GM19463 (cell line): ENCODE data around the gene CRADD.
"Not testable (repeated sequence)": the region's sequence is repeated elsewhere in the genome, so short reads cannot be mapped to it uniquely, and the experiment has no call there.

Experiments used
- ATAC-seq: cut with Tn5 transposase; IDR thresholded peaks from one replicate; pipeline ENCODE4 v1.9.1; 2021; ENCODE audit warnings: mild to moderate bottlenecking, moderate library complexity; ENCODE audit not compliant: unreplicated experiment

Gene CRADD

DNA sequence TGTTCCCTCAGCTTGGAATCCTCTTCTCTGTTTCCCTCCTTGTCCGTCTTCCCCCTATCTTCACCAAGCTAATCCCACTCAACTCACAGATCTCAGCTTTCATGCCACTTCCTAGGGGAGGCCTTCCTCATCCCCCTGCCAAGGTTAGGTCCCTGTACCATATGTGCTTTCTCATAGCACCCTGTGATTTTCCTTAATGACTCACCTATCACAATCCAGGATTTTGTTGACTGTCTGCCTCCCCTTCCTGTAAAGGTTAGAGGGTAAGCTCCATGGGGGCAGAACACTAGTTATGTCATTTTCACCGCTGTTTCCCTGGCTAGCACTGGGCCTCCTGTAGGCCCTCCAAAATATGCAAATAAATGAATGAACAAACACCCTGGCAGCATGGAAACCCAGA is 57.6 kb downstream of the CRADD start:
- no peak for ATAC-seq

DNA sequence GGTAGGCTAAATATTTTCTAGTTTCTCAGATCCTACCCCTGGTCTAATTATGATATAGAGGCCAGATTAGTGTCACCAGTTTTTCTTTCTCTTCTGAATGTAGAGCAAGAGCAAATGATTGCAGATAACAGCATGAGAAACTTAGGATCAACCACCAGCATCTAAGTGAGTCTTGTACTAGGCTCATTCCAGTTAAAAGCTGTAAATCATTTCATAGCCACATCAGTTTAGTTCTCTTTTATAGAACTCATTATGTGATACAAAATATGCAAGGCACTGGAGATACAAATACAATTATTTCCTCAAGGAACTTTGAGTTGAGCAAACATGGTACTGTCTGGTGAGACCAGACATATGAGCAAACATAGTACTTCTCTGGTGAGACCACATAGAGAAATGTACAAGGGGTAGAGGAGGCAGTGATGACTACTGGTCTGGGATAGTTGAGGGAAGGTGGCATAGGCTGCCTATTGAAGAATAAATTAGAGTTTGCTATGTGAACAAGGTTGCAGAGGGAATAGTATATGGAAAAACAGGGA is 59.5 kb downstream of the CRADD start:
- ATAC-seq, result no peak

DNA sequence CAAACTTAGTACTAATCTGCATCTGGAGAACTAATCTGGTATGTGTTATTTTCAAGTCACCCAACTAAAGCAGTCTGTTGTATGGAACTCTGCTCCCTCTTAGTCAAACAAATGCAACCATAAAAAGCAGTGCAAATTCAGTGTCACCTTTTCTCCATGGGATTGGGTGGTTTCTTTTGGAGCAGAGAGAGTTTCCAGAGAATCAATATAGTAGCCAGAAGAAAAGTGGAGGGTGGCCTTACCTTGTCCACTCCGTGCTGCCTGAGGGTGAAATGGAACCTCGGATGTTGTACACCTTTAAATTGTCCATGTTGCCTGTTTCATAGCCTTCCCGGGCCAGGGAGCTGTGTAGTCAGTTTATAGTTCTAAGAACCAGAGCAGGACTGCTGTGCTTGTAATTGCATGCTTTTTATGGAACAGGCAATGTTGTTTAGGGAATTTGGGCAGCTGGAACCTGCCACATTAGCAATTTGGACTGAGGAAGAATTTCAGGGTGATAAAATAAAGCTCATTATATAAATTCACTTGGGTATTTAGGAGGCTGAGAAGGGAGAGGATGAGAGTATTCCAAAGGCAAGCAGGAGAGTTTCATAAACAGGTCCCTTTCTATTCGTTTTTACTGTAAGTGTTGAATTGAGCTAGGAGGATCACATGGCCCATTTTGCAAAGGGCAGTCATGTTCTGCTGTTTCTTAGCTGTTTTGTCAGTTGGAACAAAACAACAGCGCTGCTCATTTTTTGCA is 60.5 kb downstream of the CRADD start:
- ATAC-seq, result no peak

DNA sequence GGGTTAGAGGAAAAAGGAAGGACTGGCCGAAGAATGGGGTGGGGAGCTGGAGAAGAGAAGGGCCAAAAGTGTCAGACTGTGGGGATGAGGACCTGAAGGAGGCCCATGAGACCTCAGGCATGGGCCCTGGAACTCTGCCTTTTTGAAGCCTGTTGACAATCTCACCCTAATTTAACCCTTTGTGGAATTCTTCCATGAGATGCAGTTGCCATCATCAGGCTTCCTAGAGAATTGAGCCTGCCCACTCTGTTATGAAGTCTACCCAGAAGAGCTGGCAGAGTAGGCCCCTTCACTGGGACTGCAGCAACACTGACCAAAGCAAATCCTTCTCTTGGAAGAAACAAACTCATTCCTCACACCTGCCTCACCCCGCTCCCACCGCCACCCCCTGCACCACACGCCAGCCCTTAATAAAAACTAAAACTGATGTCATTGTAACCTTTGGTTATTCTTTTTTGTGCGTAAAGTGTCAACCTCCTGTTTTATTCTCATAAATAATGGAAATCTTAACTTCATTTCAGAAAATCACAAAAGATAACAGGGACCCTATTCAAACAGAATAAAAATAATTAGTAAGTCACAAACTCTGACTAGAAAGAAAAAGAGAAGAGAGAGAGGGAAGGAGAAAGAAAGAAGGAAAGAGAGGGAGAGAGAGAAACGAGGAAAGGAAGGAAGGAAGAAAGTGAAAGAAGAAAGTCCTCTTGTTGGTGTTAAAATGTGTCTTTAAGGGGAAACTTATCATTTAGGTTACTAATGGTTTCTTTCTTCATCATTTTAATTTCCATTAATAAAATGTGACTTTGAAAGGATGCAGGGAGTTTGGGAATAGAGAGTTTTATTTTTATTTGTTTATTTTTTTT is 61.3 kb downstream of the CRADD start:
- ATAC-seq, result no peak

DNA sequence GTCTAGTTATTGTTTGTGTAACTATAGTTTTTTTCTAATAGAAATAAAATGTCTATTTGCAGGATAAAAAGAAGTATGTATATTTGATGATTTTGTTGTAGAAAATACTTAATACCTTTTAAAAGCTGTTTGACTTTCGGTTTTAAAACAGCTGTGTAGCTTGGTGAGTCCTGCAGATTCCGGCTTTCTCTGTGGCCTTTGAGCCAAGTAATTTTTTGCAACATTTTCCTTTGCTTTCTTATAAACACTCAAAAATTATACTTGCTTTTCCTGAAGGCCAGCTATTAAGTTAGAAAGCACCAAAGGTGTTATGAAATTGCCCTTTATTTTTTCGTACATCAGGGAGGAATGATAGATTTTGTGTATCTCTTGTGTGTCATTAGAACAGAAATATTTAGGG is 63.6 kb downstream of the CRADD start:
- no peak for ATAC-seq

DNA sequence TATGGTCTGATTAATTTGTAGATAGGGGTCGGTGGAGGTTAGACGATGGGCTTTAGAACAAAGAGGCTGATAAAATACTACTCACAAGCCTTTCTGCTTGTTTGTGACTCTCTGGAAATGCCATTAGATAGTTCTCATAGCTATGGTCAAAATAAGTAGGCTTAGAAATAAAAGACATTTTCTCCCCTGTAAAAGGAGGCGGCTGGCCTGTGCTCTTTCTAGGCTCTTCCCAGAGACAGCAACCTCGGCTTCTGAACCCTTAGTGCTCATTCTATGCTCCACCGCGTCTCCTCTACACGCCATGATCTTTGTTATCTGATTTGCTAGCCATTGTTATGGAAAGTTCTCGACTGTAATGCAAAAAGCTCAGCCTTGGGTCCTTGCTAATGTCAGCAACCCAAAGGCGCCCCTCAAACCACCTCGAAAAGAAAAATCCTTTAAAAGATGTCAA is 64.5 kb downstream of the CRADD start:
- ATAC-seq, result peak; percentile 20

DNA sequence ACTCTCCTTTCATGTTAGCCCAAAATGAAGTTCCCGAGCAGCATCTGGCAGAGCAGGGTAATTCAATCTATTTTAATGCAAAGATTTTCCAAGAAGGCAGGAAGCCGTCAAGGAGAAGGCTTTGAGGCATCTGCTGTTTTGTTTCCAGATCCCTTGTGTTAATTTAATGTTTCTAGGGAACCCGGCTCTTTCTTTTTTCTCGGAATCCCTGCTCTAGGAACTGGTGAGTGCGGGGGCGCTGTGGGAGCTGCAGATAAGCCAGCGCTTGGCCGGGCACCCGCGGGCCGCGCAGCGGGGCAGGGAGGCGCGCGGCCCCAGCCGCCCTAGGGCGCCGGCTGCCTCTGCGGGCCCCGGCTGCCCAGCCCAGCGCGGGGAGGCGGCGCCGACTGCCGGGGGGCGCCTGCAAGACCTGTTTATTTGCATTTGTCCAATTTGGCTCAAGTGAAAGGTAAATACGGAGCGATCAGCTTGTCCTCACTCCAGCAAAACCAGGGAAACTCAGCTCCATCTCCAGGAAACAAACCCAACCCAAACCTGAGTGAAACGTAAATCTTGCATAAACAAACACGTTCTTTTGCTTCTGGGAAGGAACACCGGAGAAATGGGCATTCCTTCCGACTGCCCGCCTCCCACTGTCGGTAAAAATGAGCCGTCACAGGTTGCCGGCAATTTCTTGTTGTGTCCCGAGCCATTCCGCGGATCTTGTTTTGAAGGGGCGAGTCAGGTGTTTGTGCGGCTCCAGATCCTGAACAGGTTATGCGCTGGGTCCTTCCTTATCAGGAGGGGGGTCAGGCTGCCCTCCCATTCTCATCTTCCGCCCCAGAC is 65.1 kb downstream of the CRADD start:
- peak; percentile 92 for ATAC-seq

DNA sequence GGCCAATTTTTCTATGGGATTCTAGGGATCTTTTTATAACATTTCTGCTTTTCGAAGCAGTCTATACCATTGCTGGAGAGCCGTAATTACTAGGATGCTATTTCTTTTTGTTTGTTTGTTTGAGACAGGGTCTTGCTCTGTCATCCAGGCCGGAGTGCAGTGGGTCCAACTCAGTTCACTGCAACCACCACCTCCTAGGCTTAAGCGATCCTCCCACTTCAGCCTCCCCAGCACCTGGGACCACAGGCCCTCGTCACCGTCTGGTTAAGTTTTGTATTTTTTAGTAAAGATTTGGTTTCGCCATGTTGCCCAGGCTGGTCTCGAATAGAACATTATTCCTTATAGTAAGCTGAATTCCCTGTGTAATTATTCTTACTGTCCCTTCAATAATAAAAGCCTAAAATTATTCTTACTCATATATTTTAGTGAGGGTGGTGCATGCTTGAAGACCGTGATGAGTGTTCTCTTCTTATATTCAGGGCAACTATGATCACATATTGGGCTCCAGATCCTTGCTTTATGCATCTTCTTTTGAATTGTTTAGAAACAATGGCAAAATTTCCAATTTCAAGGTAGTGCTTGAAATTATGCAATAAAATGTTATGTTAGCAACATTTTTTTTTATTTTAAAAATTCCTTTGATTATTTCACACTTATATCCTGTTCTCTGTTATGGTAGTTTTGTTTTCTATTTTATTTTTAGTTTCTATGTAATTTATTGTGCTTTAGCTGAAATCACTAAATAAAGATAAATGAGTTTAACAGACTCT is 66.2 kb downstream of the CRADD start:
- no peak for ATAC-seq

DNA sequence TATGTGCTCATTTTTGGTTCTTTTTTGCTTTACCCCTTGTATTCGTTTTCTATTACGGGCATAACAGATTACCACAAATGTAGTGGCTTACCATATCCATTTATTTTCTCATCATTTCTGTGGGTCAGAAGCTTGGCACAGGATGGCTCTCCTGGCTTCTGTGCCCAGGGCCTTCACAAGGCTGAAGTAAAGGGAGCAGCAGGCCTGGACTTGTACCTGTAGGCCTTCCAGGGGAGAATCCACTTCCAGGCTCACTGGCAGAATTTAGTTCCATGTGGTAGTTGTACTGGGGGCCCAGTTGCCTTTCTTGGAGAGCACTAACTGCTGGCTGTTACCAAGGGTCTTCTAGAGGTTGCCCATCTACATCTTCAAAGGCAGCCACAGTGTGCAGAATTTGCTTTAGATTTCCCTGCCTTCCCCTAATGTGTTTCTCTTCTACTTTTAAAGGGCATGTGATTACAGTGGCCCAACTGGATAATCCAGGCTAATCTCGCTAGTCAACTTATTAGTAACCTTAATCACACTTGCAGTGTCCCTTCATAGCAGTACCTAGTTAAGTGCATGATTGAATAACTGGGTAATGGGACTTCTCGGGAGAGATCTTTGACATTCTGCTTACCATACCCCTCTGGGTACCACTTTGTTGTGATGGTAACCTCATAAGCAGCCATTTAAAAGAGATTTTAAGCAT is 67.0 kb downstream of the CRADD start:
- ATAC-seq, result no peak

DNA sequence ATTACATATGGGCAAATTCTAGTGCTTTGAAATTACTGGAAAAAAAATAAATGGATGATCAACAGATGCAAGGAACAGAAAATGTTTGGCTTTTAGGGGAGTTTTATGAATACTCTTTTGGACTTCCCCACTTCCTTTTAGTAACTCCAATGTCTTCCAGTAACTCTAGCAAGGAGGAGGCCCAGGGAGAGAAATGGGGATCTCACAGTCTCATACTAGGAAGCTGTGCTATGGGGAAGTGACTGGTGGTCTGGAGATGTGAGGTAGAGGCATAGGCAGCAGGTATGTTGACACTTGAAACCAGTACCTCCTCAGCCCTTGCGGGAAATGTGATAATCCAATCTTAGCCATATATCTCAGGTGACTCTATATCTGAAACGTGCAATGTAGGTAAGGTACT is 68.1 kb downstream of the CRADD start:
- ATAC-seq, result no peak

DNA sequence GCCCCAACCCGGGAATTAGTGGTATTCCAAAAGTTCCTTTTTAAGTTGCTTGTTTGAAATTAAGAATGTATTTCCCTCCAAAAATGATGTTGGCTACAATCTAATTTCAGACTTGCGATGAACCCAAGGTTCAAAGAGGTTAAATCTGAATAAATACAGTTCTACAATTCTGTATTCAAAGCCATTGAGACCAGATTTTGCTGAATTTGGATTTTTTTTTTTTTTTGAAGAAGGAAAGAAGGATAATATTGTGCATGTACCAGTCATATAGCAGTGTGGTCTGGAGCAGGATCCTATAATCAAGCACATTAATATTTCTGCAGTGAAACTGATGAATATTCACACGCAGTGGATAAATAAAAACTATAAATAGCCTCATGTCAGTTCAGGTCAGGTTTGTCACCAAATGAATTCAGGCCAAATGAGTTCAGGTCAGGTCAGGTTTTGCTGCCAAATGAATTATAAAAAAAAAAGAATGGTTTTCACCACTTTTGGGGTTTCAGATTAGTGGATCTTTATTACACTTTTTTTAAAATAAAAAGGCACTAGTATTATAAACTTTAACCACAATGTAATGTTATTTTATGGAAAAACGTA is 69.5 kb downstream of the CRADD start:
- ATAC-seq, result no peak

DNA sequence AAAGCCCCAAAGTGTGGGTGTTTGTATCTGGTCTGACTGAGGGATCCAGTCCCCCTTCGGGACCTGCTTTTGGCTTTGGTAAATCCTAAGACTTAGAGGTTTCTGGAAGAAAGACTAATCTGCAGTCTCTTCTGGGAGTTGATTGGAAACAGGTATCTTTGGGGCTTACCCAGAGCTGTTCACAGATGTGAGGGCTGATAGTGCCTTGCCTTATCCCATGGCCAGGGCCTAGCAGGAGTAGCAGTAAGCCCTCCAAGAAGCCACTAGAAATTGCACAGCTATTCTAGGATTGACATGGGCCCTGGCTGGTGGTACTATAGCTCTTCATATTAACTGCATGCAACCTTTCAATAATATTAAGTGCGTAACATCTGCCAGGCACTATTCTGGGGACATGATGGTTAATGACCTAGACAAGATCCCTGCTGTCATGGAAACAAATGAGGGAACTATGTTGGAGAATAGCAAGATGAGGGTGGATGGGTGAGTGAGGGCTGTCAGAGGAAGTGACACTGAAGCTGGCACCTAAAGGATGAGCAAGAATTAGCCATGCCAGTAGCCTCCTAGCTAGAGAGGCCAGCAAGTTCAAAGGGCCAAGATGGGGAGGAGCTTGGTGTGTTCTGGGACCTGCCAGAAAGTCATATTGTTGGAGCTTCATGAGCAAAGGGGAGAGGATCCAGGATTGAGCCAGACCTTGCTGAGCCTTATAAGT is 71.7 kb downstream of the CRADD start:
- ATAC-seq, result no peak

DNA sequence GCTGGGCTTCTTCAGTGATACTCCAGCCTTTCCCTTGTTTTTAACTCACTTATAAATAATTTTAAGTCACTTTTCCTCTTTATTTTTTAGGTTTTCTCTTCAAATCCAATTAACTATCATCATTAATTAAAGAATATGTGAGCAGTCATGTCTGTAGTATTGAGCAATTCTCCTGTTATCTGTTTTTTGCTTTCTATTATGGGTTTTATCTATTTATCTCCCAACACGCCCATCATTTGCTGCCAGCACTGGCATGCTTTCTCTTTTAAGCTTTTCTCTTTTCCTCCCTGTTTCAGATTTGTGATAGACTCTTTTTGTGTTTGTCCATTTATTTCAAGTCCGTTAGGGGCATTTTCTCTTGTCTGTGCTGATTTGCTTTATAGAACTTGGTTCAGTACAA is 72.3 kb downstream of the CRADD start:
- no peak for ATAC-seq

DNA sequence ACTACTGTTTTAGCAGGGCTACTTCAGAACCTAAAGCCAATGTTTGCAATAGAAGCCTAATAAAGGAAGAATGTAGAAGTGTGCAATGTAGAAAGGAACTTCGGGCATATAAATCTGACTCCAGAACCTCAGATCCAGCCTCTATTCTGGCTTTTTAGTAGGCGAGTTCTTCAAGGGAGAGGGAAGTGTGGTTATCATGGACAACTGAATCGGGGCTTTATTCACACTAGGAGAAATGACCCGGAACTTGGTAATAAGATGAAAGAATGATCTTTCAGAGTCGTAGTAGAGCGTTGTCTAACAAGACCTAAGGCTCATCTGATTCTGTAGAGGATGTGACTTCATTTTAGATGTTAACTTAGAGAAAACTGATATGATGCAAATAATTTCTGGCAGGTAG is 72.9 kb downstream of the CRADD start:
- no peak for ATAC-seq

DNA sequence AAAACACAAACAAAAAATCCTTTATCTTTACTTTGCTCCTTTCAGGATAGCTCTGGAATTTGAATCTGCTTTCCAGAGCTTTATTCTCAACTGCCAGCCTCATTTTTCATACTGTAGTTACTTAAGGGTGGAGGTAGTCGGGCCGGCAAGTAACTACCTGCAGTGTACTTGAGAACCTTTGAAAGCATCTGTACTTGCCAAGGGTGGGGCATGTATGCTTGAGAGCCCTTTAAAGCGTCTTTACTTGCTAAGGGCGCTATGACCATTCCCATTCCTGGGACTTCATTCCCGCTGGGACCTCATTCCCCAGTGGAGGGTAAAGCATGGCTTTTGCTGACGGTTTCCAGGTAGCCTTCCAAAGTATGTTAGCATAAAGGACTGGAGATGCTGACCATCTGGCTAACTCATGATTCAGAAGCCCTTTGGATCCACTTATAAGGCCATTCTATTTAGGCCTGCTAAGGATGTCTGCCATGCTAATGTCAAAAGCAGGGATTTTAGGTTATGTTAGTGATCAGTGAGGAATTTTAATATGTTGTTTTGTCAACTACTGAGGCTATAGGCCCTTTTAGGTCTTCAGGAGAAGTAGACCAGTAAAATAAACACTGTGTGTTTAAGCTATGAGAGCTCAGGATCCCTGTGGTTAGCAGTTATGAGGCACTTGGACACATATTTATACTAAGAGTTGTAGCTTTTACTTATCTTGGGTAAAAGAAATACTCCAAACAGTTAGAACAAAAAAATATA is 74.9 kb downstream of the CRADD start:
- no peak for ATAC-seq

DNA sequence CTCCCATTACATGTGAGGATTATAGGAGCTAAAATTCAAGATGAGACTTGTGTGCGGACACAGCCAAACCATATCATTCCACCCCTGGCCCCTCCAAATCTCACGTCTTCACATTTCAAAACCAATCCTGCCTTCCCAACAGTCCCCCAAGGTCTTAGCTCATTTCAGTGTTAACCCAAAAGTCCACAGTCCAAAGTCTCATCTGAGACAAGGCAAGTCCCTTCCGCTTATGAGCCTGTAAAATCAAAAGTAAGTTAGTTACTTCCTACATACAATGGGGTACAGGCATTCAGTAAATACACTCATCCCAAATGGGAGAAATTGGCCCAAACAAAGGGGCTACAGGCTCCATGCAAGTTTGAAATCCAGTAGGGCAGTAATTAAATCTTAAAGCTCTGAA is 76.1 kb downstream of the CRADD start:
- ATAC-seq, result no peak

DNA sequence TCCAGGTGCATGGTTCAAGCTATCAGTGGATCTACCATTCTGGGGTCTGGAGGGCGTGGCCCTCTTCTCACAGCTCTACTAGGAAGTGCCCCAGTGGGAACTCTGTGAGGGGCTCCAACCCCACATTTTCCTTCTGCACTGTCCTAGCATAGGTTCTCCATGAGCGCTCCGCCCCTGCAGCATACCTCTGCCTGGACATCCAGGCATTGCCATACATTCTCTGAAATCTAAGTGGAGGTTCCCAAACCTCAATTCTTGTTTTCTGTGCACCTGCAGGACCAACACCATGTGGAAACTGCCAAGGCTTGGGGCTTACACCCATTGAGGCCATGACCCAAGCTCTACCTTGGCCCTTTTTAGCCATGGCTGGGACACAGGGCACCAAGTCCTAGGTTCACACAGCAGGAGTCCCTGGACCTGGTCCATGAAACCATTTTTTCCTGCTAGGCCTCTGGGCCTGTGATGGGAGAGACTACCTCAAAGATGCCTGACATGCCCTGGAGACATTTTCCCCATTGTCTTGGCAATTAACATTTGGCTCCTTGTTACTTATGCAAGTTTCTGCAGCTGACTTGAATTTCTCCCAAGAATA is 76.8 kb downstream of the CRADD start:
- no peak for ATAC-seq

DNA sequence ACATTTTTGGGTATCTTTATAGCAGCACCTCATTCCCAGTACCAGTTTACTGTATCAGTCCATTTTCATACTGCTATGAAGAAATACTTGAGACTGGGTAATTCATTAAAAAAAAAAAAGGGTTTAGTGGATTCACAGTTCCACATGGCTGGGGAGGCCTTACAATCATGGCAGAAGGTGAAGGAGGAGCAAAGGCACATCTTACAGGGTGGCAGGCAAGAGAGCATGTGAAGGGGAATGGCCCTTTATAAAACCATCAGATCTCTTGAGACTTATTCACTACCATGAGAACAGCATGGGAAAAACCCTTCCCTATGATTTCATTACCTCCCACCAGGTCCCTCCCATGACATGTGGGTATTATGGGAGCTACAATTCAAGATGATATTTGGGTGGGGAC is 77.7 kb downstream of the CRADD start:
- not testable (repeated sequence) for ATAC-seq
